Stimulated activated CD4-positive, alpha-beta T cell treated with anti-CD3 and anti-CD28 coated beads, TNF-alpha, amount 100 ng/mL, for 24 hours (primary cell): ENCODE measurements around the gene RNF115.
A peak's percentile ranks its signal among the peaks of the same experiment; 100 is the strongest.

Source experiments
- DNase-seq, 3 experiments: peaks; one replicate each; pipeline ENCODE4 v3.0.0-alpha.2; 2020; ENCODE audit warnings: low read depth in 3 of 3

Gene RNF115

DNA sequence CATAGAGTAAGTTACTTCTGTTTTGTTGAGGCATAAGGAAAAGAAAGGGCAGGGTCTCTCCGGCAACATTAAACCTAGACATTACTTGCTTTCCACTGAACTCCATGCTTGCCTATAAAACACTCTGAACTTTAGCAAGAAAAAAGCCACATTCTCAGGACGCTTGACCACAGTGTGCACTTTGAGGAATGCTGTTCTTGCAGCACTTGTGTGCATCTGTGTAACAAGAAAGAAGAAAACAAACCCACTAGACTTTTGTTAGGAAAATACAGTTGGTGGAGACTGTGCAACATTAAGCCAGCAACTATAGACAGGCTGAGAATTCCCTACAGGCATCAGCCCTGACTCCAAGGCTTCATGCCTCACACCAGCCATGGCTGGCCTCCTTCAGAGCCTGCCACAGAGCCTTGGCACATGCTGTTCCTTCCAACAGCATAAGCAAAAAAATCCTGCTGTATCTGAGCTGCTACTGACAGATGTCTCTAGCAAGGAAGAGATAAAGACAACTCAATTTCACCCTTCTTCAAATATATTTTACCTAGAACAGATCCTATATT lies 122.5 kb downstream of the RNF115 start:
- DNase-seq = no peak

- no peak for DNase-seq
These were observed 127.3 kb downstream of the RNF115 start for GRCh38 chr1:145696630-145696960.

GRCh38 chr1:145695821-145696629 lies 127.9 kb downstream of the RNF115 start:
- DNase-seq = no peak

DNA sequence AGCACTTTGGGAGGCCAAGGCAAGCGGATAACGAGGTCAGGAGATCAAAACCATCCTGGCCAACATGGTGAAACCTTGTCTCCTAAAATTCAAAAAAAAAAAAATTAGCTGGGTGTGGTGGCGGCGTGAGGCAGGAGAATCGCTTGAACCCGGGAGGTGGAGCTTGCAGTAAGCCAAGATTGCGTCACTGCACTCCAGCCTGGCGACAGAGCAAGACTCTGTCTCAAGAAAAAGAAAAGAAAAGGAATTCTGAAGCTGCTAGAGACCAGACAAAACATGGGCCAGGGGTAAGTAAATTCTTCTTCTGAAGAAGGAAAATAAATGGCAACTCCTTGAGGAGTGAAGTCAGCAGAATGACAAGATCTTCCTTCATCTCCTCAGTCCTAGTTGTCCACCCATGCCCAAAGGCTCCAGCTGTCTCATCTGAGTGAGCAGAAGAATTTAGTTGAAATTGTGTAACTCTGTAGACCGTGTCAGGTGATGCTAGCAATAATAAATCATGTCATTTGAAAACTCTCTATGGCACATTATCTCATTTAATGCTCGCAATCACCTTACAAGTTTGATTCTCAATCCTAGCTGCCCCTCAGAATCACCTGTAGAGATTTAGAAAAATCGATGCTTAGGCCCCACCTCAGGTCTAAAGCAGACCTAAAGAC lies 131.0 kb downstream of the RNF115 start:
- no peak for DNase-seq

DNA sequence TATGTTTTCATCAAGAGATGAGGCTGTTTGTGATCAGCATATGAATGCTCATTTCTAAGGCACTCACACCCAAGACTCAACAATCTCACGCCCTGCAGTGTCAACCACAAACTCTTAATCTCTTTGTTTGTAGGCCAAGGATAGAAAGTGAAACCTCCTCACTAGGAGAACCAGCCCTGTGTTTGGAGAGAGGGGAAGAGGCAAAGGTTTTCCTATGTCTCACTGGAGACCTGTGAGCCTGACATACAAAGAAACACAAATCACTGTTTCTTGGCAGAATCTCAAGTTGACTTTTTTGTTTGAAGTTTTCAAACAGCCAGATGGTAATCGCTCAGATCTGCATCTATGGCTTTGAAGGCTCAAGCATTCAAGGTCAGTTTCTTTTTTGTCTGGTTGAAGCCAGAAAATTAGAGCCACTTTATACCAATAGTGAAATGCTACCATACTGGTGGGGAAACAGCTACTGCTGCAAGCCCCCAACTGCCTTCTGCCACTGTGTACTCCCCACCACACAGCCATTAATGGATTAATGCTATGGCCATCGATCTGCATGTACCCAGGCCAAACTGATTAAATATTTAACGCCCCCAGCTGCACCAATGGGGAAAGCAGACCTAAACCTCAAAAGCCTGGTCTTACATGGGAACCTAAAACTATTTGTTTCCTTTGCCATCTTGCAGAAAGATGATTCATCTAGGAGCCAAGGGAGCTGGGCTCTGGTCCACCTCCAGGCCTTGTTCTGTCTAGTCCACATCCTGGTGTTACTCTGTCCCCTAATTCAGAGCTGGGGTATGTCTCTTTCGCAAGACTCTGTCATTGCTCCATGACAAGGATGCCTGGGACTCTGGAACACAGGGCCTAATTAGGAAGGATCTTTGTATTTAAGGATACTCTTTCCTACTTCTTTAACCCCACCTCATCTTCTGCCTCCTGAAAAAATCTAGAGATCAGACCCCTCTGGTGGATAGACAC lies 133.0 kb downstream of the RNF115 start:
- peak in 2 of 3 experiments; percentile 5 to 18 for DNase-seq

DNA sequence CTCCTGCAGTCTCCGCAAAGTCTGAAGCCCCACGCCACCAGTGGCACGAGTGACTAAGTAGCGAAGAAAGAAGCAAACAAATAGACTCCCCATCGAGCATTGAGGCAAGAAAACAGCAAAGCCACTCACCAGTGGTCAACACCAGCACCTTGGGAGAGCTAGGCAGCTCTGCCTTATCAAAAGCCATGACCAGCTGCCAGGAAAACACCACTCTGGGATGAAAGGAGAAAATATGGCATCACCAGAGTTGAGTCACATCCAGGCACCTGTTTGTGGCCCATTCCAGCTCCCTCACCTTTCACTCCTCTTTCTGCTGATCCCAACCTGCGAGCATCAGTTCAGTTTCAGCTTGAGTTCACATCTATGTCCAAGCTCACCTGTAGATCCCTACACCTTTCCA lies 134.0 kb downstream of the RNF115 start:
- no peak for DNase-seq

DNA sequence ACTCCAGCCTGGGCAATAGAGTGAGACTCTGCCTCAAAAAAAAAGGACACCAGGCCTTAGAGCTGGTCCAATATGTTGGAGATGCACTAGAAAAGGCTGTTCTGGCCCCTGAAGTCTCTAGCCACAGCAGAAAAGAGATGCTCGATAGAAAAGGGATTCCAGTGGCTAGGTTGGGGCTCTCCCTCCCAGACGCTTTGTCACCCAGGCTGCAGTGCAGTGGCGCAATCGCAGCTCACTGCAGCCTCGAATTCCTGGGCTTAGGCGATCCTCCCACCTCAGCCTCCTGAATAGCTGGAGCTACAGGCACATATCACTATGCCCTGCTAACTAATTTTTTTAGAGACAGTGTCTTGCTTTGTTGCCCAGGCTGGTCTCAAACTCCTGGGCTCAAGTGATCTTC lies 135.0 kb downstream of the RNF115 start:
- DNase-seq = no peak
